ENCODE data around the gene SEMA6D.

GRCh38 chr15:47725051-47725450 is 7.7 kb downstream of the SEMA6D start:
- TF ChIP-seq POLR2AphosphoS5 (IDR thresholded peaks at IDR 0.05; ENCODE audit: low read depth, low read length) (no peak), POLR2A (IDR thresholded peaks at IDR 0.05; ENCODE audit: low read depth, low read length) (no peak), POU2F2 (IDR thresholded peaks at IDR 0.05; ENCODE audit: low read depth, low read length) (no peak), TAF1 (IDR thresholded peaks at IDR 0.05; ENCODE audit: low read depth, low read length) (no peak), SPI1 (IDR thresholded peaks at IDR 0.05; ENCODE audit: low read depth, low read length) (no peak), PAX5 (IDR thresholded peaks at IDR 0.05; ENCODE audit: insufficient read depth, low read length, severe bottlenecking) (no peak)

Data from GM12891 (cell line).